ENCODE data around the gene NCBP2L.

Gene NCBP2L

DNA sequence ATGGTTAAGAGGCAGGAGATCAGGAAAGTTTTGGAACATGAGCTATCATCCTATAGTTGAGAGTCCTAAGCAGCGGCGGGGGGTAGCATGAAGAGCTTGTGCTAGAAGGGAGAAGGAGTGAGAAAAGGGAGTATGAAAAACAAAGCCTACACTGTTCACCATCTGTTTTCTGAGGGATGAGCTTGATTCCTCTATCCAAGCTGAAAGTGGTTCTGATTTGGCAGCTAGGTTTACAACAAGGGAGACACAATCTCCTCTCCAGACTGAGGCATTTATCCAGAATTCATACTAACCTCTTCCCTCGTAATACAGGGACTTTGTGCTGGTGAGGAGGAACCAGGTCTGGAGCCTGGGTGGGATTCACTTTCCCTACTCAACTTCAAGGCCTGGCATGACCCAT is 25.5 kb upstream of the NCBP2L start:
- in situ Hi-C loops (cut with MboI; ENCODE audit: low sequenced_read_pairs): no loop called here

DNA sequence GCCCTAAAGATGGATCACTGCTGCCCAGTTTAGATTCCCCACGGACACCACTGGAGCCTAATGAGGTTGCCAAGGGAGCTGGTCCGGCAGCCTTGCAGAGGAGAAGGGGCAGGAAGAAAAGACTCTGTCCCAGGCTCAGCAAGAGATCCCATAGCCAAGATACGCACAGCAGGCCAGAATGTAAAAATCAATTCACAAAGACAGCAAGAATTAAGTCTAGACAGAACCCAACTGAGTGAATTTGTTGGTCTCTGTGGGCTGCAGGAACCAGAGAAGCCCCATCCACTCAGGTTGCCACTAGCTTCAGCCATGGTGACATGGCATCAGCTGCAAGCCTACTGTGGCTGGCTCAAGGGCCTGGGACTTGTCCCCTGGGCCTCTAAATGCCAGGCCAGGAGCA is 24.8 kb upstream of the NCBP2L start:
- in situ Hi-C loops (cut with MboI; ENCODE audit: low sequenced_read_pairs): no loop called here

DNA sequence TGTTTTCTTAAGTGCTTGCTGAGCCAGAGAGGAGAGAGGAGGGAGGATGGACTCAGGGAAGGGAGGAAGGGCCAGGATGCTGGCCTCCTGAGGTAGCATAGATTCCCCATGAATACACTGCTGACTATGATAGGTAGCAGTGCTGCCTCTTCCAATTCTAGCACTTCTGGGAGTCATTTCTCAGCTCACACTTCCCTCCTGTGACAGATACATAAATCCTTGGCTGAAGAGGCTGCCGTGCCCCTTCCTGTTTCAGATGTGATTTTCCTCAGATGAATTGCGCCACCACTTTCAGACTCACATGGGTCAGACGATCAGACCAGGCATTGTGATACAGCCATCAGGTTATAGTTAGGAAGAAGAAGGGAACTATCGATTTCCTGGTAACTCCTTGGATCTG is 24.3 kb upstream of the NCBP2L start:
- in situ Hi-C loops (cut with MboI; ENCODE audit: low sequenced_read_pairs): no loop called here

- in situ Hi-C loops (cut with MboI; ENCODE audit: low sequenced_read_pairs): no loop called here
Observed at GRCh38 chrX:107755721-107756120, 21.8 kb upstream of the NCBP2L start.

GRCh38 chrX:107758231-107758766 is 19.2 kb upstream of the NCBP2L start:
- in situ Hi-C loops (cut with MboI; ENCODE audit: low sequenced_read_pairs): no loop called here

GRCh38 chrX:107760304-107761077 is 17.0 kb upstream of the NCBP2L start:
- in situ Hi-C loops (cut with MboI; ENCODE audit: low sequenced_read_pairs): no loop called here

- in situ Hi-C loops (cut with MboI; ENCODE audit: low sequenced_read_pairs): no loop called here
Observed at GRCh38 chrX:107763647-107764046, 13.9 kb upstream of the NCBP2L start.

- in situ Hi-C loops (cut with MboI; ENCODE audit: low sequenced_read_pairs): no loop called here
Observed at GRCh38 chrX:107764845-107765608, 12.5 kb upstream of the NCBP2L start.

GRCh38 chrX:107766470-107767150 is 10.9 kb upstream of the NCBP2L start:
- in situ Hi-C loops (cut with MboI; ENCODE audit: low sequenced_read_pairs): no loop called here

DNA sequence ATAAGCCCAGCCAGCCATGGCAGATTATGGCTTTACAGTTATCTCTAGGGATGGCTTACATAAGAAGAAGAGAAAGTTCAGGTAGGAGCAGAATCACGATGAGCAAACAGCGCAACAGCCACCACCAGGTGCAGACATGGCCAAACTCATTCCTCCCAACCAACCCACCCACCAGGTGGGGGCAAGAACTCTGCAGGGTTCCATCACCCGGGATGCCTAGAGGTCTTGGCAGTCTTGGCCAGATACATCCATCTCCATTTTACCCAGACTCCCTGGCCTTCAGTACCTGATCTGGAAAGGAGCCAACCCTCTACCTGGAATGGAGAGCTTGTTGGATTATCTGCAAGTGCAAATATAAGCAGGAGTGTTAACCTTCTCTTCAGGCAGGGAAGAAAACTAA is 9.5 kb upstream of the NCBP2L start:
- in situ Hi-C loops (cut with MboI; ENCODE audit: low sequenced_read_pairs): no loop called here

DNA sequence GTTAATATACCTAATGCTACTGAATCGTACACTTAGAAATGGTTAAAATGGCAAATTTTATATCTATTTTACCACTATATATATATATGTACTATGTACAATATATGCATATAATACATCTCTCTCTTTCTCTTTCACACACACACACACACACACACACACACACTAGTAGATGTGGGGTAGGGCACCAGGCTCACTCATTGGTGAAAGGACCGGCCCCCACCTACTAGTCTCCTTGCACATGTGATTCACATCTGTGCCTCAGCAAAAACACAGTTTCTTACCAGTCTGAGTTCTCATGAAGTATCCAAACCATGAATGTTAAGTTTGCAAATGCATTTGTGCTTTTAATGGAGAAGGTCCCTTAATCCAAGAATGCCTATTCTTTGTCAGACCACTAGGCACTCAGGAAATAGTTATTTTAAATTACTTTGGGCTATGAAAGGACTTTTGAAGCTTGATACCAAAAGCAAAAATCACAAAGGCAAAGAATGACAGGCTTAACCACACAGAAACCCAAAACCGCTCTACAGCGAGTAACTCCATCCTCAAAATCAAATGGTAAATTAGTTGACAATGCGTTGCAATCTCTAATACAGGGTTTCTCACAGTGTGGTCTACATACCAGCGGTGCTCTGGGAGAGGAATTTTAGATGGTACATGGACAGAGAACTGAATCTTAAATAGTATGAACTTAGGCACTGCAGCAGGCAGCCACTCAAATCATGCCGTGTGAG is 7.8 kb upstream of the NCBP2L start:
- in situ Hi-C loops (cut with MboI; ENCODE audit: low sequenced_read_pairs): loop anchor here (10.0 kb wide), 1 partner anchor 105 kb away; no protein-coding TSS in a partner anchor

DNA sequence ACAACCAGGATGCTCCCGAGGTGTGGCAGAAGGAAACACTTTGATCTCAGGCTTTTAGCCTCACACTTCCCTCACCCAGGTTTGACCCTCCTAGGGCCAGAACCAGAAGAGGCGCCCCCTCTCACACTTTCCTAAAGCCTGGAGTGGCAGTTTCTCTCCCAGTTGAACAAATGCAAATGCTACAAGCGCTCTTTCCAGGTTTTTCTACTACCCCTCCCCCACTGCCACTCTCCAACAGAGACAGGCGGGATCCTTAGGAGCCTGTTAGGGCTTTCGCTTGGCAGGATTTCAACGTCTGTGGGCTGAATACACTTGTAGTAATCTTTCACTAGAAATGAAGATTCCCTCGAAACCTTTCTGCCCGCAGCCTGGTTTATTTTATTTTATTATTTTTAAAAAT is 4.3 kb upstream of the NCBP2L start:
- in situ Hi-C loops (cut with MboI; ENCODE audit: low sequenced_read_pairs): loop anchor here (10.0 kb wide), 1 partner anchor 108 kb away; no protein-coding TSS in a partner anchor

GRCh38 chrX:107773906-107774435 is 3.6 kb upstream of the NCBP2L start:
- in situ Hi-C loops (cut with MboI; ENCODE audit: low sequenced_read_pairs): loop anchor here (10.0 kb wide), 1 partner anchor 109 kb away; no protein-coding TSS in a partner anchor

DNA sequence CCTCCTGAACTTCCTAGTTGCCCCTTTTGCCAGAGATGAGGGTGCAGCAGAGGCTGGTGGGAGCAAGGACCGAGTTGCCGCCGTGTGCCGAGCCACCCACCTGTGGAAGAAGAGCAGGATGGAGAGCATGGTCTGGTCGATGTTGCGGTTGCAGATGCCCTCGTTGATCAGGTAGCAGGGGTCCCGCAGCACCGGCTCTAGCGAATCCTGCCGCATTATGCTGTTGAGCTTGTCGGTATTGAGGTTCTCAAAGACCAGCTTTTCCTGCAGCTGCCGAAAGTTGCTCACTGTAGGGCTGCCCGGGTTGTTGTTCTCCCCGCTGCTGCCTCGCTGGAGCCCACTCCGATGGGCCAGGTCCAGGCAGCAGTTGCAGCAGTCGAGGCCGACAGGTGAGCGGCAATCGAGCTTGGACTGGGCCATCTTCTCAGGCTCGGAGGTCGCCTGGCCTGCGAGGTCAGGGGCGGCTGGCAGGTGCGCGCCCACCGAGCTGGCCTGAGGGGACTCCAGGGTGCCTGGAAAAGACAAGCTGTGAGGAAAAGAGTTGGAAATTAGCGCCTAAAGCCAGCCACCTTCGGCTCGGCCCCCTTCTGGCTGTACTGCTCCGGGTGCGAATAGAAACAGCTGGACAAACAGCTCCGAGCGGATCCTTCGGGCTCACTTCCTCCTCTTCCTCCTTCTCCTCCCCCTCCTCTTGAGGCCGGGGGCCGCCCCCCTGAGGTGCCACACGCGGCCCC is 2.4 kb upstream of the NCBP2L start:
- in situ Hi-C loops (cut with MboI; ENCODE audit: low sequenced_read_pairs): loop anchor here (10.0 kb wide), 1 partner anchor 110 kb away; no protein-coding TSS in a partner anchor

- in situ Hi-C loops (cut with MboI; ENCODE audit: low sequenced_read_pairs): loop anchor here (10.0 kb wide), 1 partner anchor 111 kb away; no protein-coding TSS in a partner anchor
Observed at GRCh38 chrX:107775734-107776511, 1.6 kb upstream of the NCBP2L start, which contains the start of gene TSC22D3. TSS of gene TSC22D3 (minus strand) at chrX:107775787. CDS start at chrX:107775419, 368 bp downstream.

GRCh38 chrX:107776649-107777535 is 641 bp upstream of the NCBP2L start:
- in situ Hi-C loops (cut with MboI; ENCODE audit: low sequenced_read_pairs): loop anchor here (10.0 kb wide), 1 partner anchor 112 kb away; no protein-coding TSS in a partner anchor

- in situ Hi-C loops (cut with MboI; ENCODE audit: low sequenced_read_pairs): no loop called here
Observed at GRCh38 chrX:107780525-107780924, 3.0 kb downstream of the NCBP2L start.

Data from HL-60/S4 treated with phorbol 12-myristate 13-acetate at 8.2 ng/mL for 4 days and 3 days (cell line).